GM23248 (cell line): ENCODE measurements around the gene P4HTM. TPM values are rescaled to one million over a fixed set of nuclear protein-coding genes. Genes with fewer than 3 reads are reported as not detected.

Source experiments
- DNase-seq: peaks from one replicate; pipeline ENCODE4 v3.0.0-alpha.2; 2015
- H2AFZ ChIP-seq: fragments of 200-600 bp; sonication (generic); 2 replicates; pipeline ENCODE4 v1.6.1; 2016; ENCODE audit warnings: antibody characterized with exemption
- H3F3A ChIP-seq: fragments of 200-600 bp; sonication (generic); 2 replicates; pipeline ENCODE4 v1.6.1; 2016; ENCODE audit warnings: mild to moderate bottlenecking, antibody characterized with exemption, mixed run types; ENCODE audit not compliant: insufficient read depth
- H3K27ac ChIP-seq: fragments of 200-600 bp; sonication (generic); 2 replicates; pipeline ENCODE4 v1.5.1; 2016; ENCODE audit warnings: mild to moderate bottlenecking
- H3K27me3 ChIP-seq: fragments of 200-600 bp; sonication (generic); replicated peaks from 2 replicates; pipeline ENCODE4 v1.6.1; 2016; ENCODE audit warnings: mild to moderate bottlenecking; ENCODE audit not compliant: insufficient read depth
- H3K36me3 ChIP-seq: fragments of 200-600 bp; sonication (generic); 2 replicates; pipeline ENCODE4 v1.6.1; 2016; ENCODE audit warnings: low read depth, mild to moderate bottlenecking
- H3K4me1 ChIP-seq: fragments of 200-600 bp; sonication (generic); 2 replicates; pipeline ENCODE4 v1.6.1; 2016; ENCODE audit warnings: mild to moderate bottlenecking; ENCODE audit not compliant: insufficient read depth
- H3K4me2 ChIP-seq: fragments of 200-600 bp; sonication (generic); one replicate; pipeline ENCODE4 v1.6.1; 2016; ENCODE audit warnings: mild to moderate bottlenecking; ENCODE audit not compliant: unreplicated experiment
- H3K4me3 ChIP-seq: fragments of 200-600 bp; sonication (generic); 2 replicates; pipeline ENCODE4 v1.5.1; 2016; ENCODE audit warnings: mild to moderate bottlenecking
- H3K79me2 ChIP-seq: fragments of 200-600 bp; sonication (generic); 2 replicates; pipeline ENCODE4 v1.6.1; 2016; ENCODE audit warnings: mild to moderate bottlenecking; ENCODE audit not compliant: insufficient read depth
- H3K9ac ChIP-seq: fragments of 200-600 bp; sonication (generic); 2 replicates; pipeline ENCODE4 v1.6.1; 2016; ENCODE audit warnings: mild to moderate bottlenecking
- H3K9me2 ChIP-seq: fragments of 200-600 bp; sonication (generic); 2 replicates; pipeline ENCODE4 v1.6.1; 2016; ENCODE audit warnings: mixed run types, mild to moderate bottlenecking, moderate library complexity; ENCODE audit not compliant: insufficient read depth
- H3K9me3 ChIP-seq: fragments of 200-600 bp; sonication (generic); one replicate; pipeline ENCODE4 v1.6.1; 2017; ENCODE audit warnings: low read depth
- H4K20me1 ChIP-seq: fragments of 200-600 bp; sonication (generic); 2 replicates; pipeline ENCODE4 v1.6.0; 2016; ENCODE audit not compliant: insufficient read depth
- EZH2 ChIP-seq: fragments of 200-600 bp; sonication (generic); IDR thresholded peaks from 2 replicates; pipeline ENCODE4 v1.6.1; 2018; ENCODE audit warnings: antibody characterized with exemption, mild to moderate bottlenecking; ENCODE audit not compliant: insufficient read depth, poor library complexity, severe bottlenecking
- EZH2phosphoT487 ChIP-seq: fragments of 200-600 bp; sonication (generic); IDR thresholded peaks from 2 replicates; pipeline ENCODE4 v1.6.1; 2018; ENCODE audit warnings: antibody characterized with exemption, moderate library complexity, mild to moderate bottlenecking, low read depth; ENCODE audit not compliant: insufficient read depth
- WGBS, 2 experiments: methylation state at CpG; one replicate each; pipeline ENCODE4 v1.1.6; 2015 to 2017; ENCODE audit warnings: low lambda C conversion rate in 2 of 2, low coverage in 1 of 2; ENCODE audit errors: missing lambda C conversion rate in 2 of 2; 5-methylcytosine and 5-hydroxymethylcytosine counted together
- in situ Hi-C: fragments of 300-500 bp; cut with MboI; formaldehyde crosslinking; loops from 2 replicates; pipeline ENCODE4 v1.15.0; 2020
- polyA plus RNA-seq: library from polyadenylated mRNA; unstranded; fragments of >200 nt; fragmentation: Nextera tagmentation; extraction: Ambion mirVana; gene quantifications from 2 replicates; pipeline ENCODE4 v1.2.1, GENCODE V29; 2016
- total RNA-seq: library from RNA; depleted of rRNA; stranded (reverse); fragments of >200 nt; shearing (Covaris generic); gene quantifications from 2 replicates; pipeline ENCODE4 v1.2.3, GENCODE V29; 2014

P4HTM gene
- total and polyA plus RNA-seq, 2 experiments from 2014 or later, result 29.7 to 53.6 TPM

GRCh38 chr3:48991851-48992545 is 2.0 kb downstream of the P4HTM start:
- 54 to 55% methylated on average over 5 of the region's 5 CpGs for WGBS, 2 experiments
- no peaks in the 10 kb centered on the region for H3K9me3 ChIP-seq
- H3F3A ChIP-seq, result peaks cover 6% of the 10 kb centered on the region; the same call in 1 of the 2 replicates
- no peaks in the 10 kb centered on the region for H4K20me1 ChIP-seq
- TF ChIP-seq EZH2phosphoT487 (no peak), EZH2 (no peak)
- H3K4me2 ChIP-seq, result peak overlapping the region; percentile 88
- peaks cover 61% of the 10 kb centered on the region for H3K79me2 ChIP-seq
- no peaks in the 10 kb centered on the region for H3K27me3 ChIP-seq
- no peaks in the 10 kb centered on the region for H3K36me3 ChIP-seq
- peak overlapping the region; percentile 86; the same call in 1 of the 2 replicates for H3K9ac ChIP-seq
- in situ Hi-C loops, result no loop called here
- peak overlapping the region; percentile 77 for H3K4me3 ChIP-seq
- H3K9me2 ChIP-seq, result no peaks in the 10 kb centered on the region
- H2AFZ ChIP-seq, result no peak overlapping the region
- H3K27ac ChIP-seq, result 0 out of 2 replicates have a peak overlapping the region, but pooled peaks have one; percentile 94
- H3K4me1 ChIP-seq, result peaks cover 14% of the 10 kb centered on the region; the same call in 1 of the 2 replicates
- DNase-seq, result peak; percentile 33

GRCh38 chr3:48993834-48994233 is 3.8 kb downstream of the P4HTM start:
- Histone ChIP-seq H3K4me2 (no peak overlapping the region), H3K9me3 (no peaks in the 10 kb centered on the region), H3K27me3 (no peaks in the 10 kb centered on the region), H3K9me2 (no peaks in the 10 kb centered on the region), H3K9ac (no peak overlapping the region), H3K4me1 (peaks cover 14% of the 10 kb centered on the region; the same call in 1 of the 2 replicates), H3K4me3 (no peak overlapping the region), H3K79me2 (peaks cover 61% of the 10 kb centered on the region), H2AFZ (no peak overlapping the region), H3K36me3 (no peaks in the 10 kb centered on the region), H4K20me1 (no peaks in the 10 kb centered on the region), H3K27ac (no peak overlapping the region), H3F3A (peaks cover 5% of the 10 kb centered on the region; the same call in 1 of the 2 replicates)
- DNase-seq, result no peak
- in situ Hi-C loops, result no loop called here
- TF ChIP-seq EZH2phosphoT487 (no peak), EZH2 (no peak)

- Histone ChIP-seq H3K9me2 (no peaks in the 10 kb centered on the region), H3K9me3 (no peaks in the 10 kb centered on the region), H3K79me2 (peaks cover 46% of the 10 kb centered on the region), H3K36me3 (no peaks in the 10 kb centered on the region), H3K9ac (no peak overlapping the region), H3K4me2 (no peak overlapping the region), H3F3A (no peaks in the 10 kb centered on the region), H3K27me3 (no peaks in the 10 kb centered on the region), H3K27ac (no peak overlapping the region), H3K4me1 (peaks cover 6% of the 10 kb centered on the region; the same call in 1 of the 2 replicates), H3K4me3 (no peak overlapping the region), H4K20me1 (no peaks in the 10 kb centered on the region), H2AFZ (no peak overlapping the region)
- in situ Hi-C loops, result no loop called here
- DNase-seq, result no peak
- TF ChIP-seq EZH2, result no peak
- TF ChIP-seq EZH2phosphoT487, result no peak
- WGBS, 2 experiments, result 97 to 99% methylated on average over 8 of the region's 8 CpGs
Measured at GRCh38 chr3:48996640-48997039, 6.6 kb downstream of the P4HTM start.

- Histone ChIP-seq H3K79me2 (peaks cover 41% of the 10 kb centered on the region), H3K4me3 (no peak overlapping the region), H3K27me3 (no peaks in the 10 kb centered on the region), H4K20me1 (no peaks in the 10 kb centered on the region), H3K4me2 (no peak overlapping the region), H3K9ac (no peak overlapping the region), H3F3A (no peaks in the 10 kb centered on the region), H3K4me1 (peaks cover under 1% of the 10 kb centered on the region; the same call in 1 of the 2 replicates), H3K9me3 (no peaks in the 10 kb centered on the region), H3K9me2 (no peaks in the 10 kb centered on the region), H2AFZ (no peak overlapping the region), H3K27ac (no peak overlapping the region), H3K36me3 (no peaks in the 10 kb centered on the region)
- DNase-seq, result no peak
- in situ Hi-C loops, result no loop called here
- WGBS, 2 experiments, result 52 to 54% methylated on average over 8 of the region's 8 CpGs
- no peak for TF ChIP-seq EZH2phosphoT487
- TF ChIP-seq EZH2, result no peak
Measured at GRCh38 chr3:48997102-48997635, 7.1 kb downstream of the P4HTM start.
